Endothelial cell of umbilical vein (primary cell): ENCODE results near the gene PDSS2. TPM values are rescaled to one million over a fixed set of nuclear protein-coding genes. Genes with fewer than 3 reads are reported as not detected.

Experiments
- BruUV-seq: library from RNA; stranded (reverse); fragments of 400-500 nt; replicated peaks from 2 replicates; lab custom pipeline; 2021; lab: Mats Ljungman, UMichigan
- CTCF ChIA-PET: fragments of 300-600, 350-600 bp; sonication (Branson Sonifier 250); formaldehyde crosslinking; loops from one replicate; lab custom pipeline; 2021; ENCODE audit warnings: antibody characterized with exemption, inconsistent platforms; lab: Charles Lee
- POLR2A ChIA-PET: fragments of 300-600, 350-600 bp; sonication (Branson Sonifier 250); formaldehyde crosslinking; loops from one replicate; lab custom pipeline; 2021; ENCODE audit warnings: antibody characterized with exemption, inconsistent platforms; lab: Charles Lee
- DNase-seq: peaks from one replicate; pipeline ENCODE4 v3.0.0-alpha.2; 2011; ENCODE audit warnings: low read depth, low spot score
- FAIRE-seq: peaks from 2 replicates; lab custom pipeline; 2011; peaks lifted over from hg19 to GRCh38; lab: Jason Lieb, UNC
- H2AFZ ChIP-seq: 2 replicates; pipeline ENCODE4 v1.6.0; 2012; ENCODE audit warnings: low read depth, low read length, control low read depth, inconsistent platforms
- H3K27ac ChIP-seq: 2 replicates; pipeline ENCODE4 v1.5.1; 2011; ENCODE audit warnings: low read depth, mild to moderate bottlenecking, control low read depth, low read length, moderate library complexity; ENCODE audit not compliant: insufficient read depth
- H3K27me3 ChIP-seq, 2 experiments: 2 replicates each; pipeline versions ENCODE4 v1.6.0 to v1.6.1; 2011; ENCODE audit warnings: low read length in 2 of 2, mixed read lengths in 1 of 2; ENCODE audit not compliant: control insufficient read depth in 2 of 2, insufficient read depth in 2 of 2
- H3K36me3 ChIP-seq, 2 experiments: 2 replicates in 1 of 2; 3 replicates in 1 of 2; pipeline ENCODE4 v1.5.1; 2011; ENCODE audit warnings: low read length in 2 of 2, mild to moderate bottlenecking in 1 of 2, moderate library complexity in 1 of 2; ENCODE audit not compliant: control insufficient read depth in 2 of 2, insufficient read depth in 2 of 2; ENCODE audit errors: extremely low read depth in 1 of 2
- H3K4me1 ChIP-seq: 3 replicates; pipeline ENCODE4 v1.5.1; 2011; ENCODE audit warnings: mild to moderate bottlenecking, low read length; ENCODE audit not compliant: control insufficient read depth, insufficient read depth; ENCODE audit errors: extremely low read depth
- H3K4me2 ChIP-seq: 2 replicates; pipeline ENCODE4 v1.6.1; 2011; ENCODE audit warnings: low read length, control low read depth, mixed read lengths; ENCODE audit not compliant: insufficient read depth
- H3K4me3 ChIP-seq, 3 experiments: fragments of 200-600 bp in 1 of 3; sonication (generic), shearing (Covaris generic) in 1 of 3; replicated peaks in 1 of 3; 2 replicates each; pipeline ENCODE4 v1.5.1; 2011 to 2016; ENCODE audit warnings: control low read depth in 3 of 3, low read length in 3 of 3, mild to moderate bottlenecking in 2 of 3, inconsistent platforms in 1 of 3, low read depth in 1 of 3, moderate library complexity in 1 of 3; ENCODE audit not compliant: insufficient read depth in 1 of 3
- H3K79me2 ChIP-seq: 2 replicates; pipeline ENCODE4 v1.6.0; 2012; ENCODE audit warnings: low read length, inconsistent platforms; ENCODE audit not compliant: control insufficient read depth, insufficient read depth
- H3K9ac ChIP-seq: replicated peaks from 2 replicates; pipeline ENCODE3; 2011; ENCODE audit warnings: low read length, control low read depth; ENCODE audit not compliant: insufficient read depth; ENCODE audit errors: extremely low read depth
- H3K9me1 ChIP-seq: replicated peaks from 3 replicates; pipeline ENCODE4 v1.6.0; 2011; ENCODE audit warnings: mild to moderate bottlenecking, low read length; ENCODE audit not compliant: control insufficient read depth, insufficient read depth; ENCODE audit errors: extremely low read depth
- H3K9me3 ChIP-seq: replicated peaks from 2 replicates; pipeline ENCODE4 v1.5.1; 2012; ENCODE audit warnings: low read length, inconsistent platforms; ENCODE audit not compliant: control insufficient read depth, insufficient read depth
- H4K20me1 ChIP-seq: replicated peaks from 2 replicates; pipeline ENCODE3; 2011; ENCODE audit warnings: mild to moderate bottlenecking, low read length; ENCODE audit not compliant: control insufficient read depth, insufficient read depth; ENCODE audit errors: extremely low read depth
- EZH2 ChIP-seq: IDR thresholded peaks from 2 replicates; pipeline ENCODE4 v1.6.1; 2012; ENCODE audit warnings: borderline replicate concordance, low read depth, mild to moderate bottlenecking, moderate library complexity, low read length, inconsistent platforms; ENCODE audit not compliant: severe bottlenecking
- FOS ChIP-seq: IDR thresholded peaks from 2 replicates; pipeline ENCODE4 v1.6.1; 2011; ENCODE audit warnings: mild to moderate bottlenecking, low read length, moderate library complexity, borderline replicate concordance; ENCODE audit not compliant: insufficient read depth
- JUN ChIP-seq: IDR thresholded peaks from 2 replicates; pipeline ENCODE4 v1.6.1; 2011; ENCODE audit warnings: borderline replicate concordance, low read depth; ENCODE audit not compliant: insufficient read length, insufficient read depth
- POLR2A ChIP-seq: IDR thresholded peaks from 2 replicates; pipeline ENCODE4 v1.6.1; 2012; ENCODE audit warnings: low read depth, mild to moderate bottlenecking, control low read depth, low read length
- POLR2AphosphoS5 ChIP-seq: IDR thresholded peaks from 2 replicates; pipeline ENCODE4 v1.6.1; 2012; ENCODE audit warnings: low read depth, mild to moderate bottlenecking, control low read depth, low read length, moderate library complexity; ENCODE audit not compliant: insufficient read depth
- dilution Hi-C: fragments of 300-500 bp; cut with MboI; formaldehyde crosslinking; loops from one replicate; pipeline ENCODE4 v1.15.0; 2019; ENCODE audit warnings: low sequenced_read_pairs; ENCODE audit not compliant: extremely low pct_ligation_motif_present
- intact Hi-C: fragments of 100-400 bp; cut with micrococcal nuclease; formaldehyde crosslinking; loops from one replicate; pipeline ENCODE4 v1.10.0; 2022
- polyA plus RNA-seq, 4 experiments: library from polyadenylated mRNA; depleted of rRNA in 3 of 4; stranded (reverse) in 3 of 4; unstranded in 1 of 4; fragments of >200 nt; gene quantifications; 2 replicates each; pipeline versions ENCODE4 v1.2.1 to v1.2.3, GENCODE V29; 2011 to 2012; ENCODE audit warnings: missing spikeins in 1 of 4
- total RNA-seq: library from RNA; stranded (reverse); gene quantifications from 2 replicates; pipeline ENCODE4 v1.2.3, GENCODE V29; 2021
- TF ChIP-seq, protein P1 (sequence below): IDR thresholded peaks from 2 replicates; pipeline ENCODE4 v1.6.1; 2011; ENCODE audit not compliant: insufficient read depth, insufficient read length
- TF ChIP-seq, protein P2 (sequence below), 2 donors: IDR thresholded peaks; 1 replicate in 1 of 2; 2 replicates in 1 of 2; pipeline ENCODE4 v1.5.1; 2011; ENCODE audit warnings: low read length in 2 of 2, mild to moderate bottlenecking in 2 of 2, moderate library complexity in 2 of 2, control low read depth in 1 of 2, inconsistent platforms in 1 of 2, low read depth in 1 of 2; ENCODE audit not compliant: insufficient read depth in 1 of 2; ENCODE audit errors: extremely low read depth in 1 of 2

The PDSS2 gene
- total and polyA plus RNA-seq, 2 donors (not counting 3 experiments of a cell fraction or from before 2014, with no cell fraction given), result 7.6 to 9.3 TPM

DNA sequence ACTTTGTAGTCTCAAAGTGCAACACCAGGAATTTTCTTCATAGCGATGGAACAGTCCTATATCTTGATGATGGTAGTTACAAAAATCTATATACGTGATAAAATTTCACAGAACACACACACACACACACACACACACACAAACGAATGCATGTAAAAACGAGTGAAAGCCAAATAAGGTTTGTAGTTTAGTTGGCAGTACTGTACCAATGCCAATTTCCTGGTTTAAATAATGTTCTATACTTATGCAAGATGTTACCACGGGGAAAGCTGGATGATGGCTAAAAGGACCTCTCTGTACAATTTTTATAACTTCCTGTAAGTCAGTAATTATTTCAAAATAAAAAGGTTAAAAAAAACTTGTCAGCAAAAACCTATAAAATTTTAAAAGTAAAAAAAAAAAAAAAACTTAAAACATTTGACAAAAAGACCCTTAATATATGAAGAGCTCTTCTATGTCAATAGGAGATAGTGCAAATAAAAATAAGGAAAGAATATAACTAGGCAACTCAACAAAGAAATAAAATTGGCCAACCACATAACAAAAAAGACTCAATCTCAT is 37.6 kb downstream of the PDSS2 start:
- dilution Hi-C loops, result no loop called here
- FAIRE-seq (no peak), DNase-seq (no peak)
- Histone ChIP-seq H4K20me1 (no peaks in the 10 kb centered on the region), H3K4me2 (no peak overlapping the region), H3K79me2 (no peaks in the 10 kb centered on the region), H3K27me3 (no peaks in the 10 kb centered on the region), H2AFZ (no peak overlapping the region), H3K9me3 (no peaks in the 10 kb centered on the region), H3K4me3 (no peak overlapping the region), H3K9me1 (no peaks in the 10 kb centered on the region), H3K9ac (no peak overlapping the region), H3K36me3 (no peaks in the 10 kb centered on the region), H3K27ac (no peak overlapping the region), H3K4me1 (no peaks in the 10 kb centered on the region)
- POLR2A ChIA-PET, result no interaction called here
- CTCF ChIA-PET, result no interaction called here
- intact Hi-C loops, result no loop called here
- BruUV-seq, result no TSS peak
- TF ChIP-seq EZH2 (no peak), POLR2AphosphoS5 (no peak), JUN (no peak), POLR2A (no peak), FOS (no peak)
- TF ChIP-seq, protein P1, sequence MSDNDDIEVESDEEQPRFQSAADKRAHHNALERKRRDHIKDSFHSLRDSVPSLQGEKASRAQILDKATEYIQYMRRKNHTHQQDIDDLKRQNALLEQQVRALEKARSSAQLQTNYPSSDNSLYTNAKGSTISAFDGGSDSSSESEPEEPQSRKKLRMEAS, result no peak
- TF ChIP-seq, protein P2, sequence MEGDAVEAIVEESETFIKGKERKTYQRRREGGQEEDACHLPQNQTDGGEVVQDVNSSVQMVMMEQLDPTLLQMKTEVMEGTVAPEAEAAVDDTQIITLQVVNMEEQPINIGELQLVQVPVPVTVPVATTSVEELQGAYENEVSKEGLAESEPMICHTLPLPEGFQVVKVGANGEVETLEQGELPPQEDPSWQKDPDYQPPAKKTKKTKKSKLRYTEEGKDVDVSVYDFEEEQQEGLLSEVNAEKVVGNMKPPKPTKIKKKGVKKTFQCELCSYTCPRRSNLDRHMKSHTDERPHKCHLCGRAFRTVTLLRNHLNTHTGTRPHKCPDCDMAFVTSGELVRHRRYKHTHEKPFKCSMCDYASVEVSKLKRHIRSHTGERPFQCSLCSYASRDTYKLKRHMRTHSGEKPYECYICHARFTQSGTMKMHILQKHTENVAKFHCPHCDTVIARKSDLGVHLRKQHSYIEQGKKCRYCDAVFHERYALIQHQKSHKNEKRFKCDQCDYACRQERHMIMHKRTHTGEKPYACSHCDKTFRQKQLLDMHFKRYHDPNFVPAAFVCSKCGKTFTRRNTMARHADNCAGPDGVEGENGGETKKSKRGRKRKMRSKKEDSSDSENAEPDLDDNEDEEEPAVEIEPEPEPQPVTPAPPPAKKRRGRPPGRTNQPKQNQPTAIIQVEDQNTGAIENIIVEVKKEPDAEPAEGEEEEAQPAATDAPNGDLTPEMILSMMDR (IDR thresholded peaks at IDR 0.05; ENCODE audit: extremely low read depth in 1 of 2, insufficient read depth in 1 of 2, low read depth in 1 of 2, low read length in 2 of 2), result no peak
